Activated gamma-delta T cell treated with Interleukin-2 at 50 U/mL for 16 hours (primary cell): ENCODE results near the gene LLGL2.
"Not testable (repeated sequence)": the region's sequence is repeated elsewhere in the genome, so short reads cannot be mapped to it uniquely, and the experiment has no call there.

ENCODE experiments used
- DNase-seq: peaks from one replicate; pipeline ENCODE4 v3.0.0-alpha.2; 2020

Gene LLGL2

GRCh38 chr17:75507733-75508719 lies 17.5 kb upstream of the LLGL2 start:
- no peak for DNase-seq

DNA sequence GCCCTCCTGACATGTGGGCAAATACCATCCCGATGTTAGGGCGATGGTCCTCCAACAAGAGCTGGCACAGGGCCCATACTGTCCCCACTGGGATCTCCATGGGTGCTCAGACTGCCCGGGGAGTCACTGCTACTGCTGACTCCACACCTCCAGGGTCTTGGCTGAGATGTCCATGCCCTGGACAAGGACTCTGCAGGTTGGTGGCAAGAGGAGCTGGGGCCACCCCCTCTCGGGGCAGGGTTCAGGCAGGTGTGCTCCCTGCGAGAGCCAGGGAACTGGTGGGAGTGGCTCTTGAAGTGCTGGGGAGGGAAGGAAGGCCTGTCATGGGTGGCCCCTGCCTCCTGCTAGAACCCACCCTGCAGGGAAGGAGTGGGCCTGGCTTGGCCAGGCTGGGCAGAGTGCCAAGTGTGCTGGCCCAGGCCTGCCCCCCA lies 16.6 kb upstream of the LLGL2 start:
- DNase-seq, result no peak

DNA sequence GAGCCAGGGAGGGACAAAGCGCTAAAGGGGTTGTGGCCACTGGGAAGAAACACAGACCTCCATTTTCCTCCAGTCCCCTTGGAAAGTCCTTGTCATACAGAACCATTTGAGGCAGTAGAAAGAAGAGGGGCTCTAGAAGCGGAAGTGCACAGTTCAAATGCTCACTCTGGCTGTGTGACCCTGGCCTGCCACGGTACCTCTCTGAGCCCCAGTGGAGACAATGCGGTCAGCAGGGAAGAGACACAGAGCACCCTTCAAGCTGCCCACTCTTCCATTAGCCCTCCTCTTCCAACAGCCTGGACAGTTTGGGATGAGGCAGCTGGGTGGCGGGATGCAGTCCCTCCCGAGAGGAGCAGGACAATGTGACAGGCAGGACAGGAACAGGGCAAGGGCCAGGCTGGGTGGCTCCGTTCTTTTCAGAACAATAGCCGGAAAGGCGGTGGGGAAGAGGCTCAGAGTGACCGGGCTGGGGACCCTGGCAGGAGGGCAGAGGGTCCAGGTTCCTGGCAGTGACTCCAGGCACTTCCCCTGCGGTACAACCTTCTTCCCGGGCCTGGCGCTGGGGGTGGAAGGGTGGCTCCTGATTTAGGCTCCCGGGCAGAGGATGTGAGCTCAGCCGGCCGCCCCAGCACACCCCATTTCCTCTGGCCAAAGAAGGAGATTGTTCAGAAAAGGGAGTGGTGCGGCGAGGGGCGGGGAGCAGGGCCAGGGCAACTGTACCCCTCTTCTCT lies 15.8 kb upstream of the LLGL2 start:
- no peak for DNase-seq

DNA sequence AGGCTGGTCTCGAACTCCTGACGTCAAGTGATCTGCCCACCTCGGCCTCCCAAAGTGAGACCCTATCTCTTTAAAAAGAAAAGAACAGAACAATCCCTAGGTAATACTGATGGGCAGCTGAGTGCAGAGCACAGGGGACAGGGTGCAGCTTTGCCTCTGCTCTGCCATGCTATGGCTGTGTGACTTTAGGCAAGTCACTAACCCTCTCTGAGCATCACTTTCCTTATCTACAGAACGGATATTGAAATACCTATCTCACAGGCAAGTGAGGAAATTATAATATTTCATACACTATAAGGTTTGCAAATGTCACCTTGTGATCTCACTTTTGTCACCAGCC lies 14.3 kb upstream of the LLGL2 start:
- no peak for DNase-seq

GRCh38 chr17:75511610-75512575 lies 13.6 kb upstream of the LLGL2 start:
- no peak for DNase-seq

DNA sequence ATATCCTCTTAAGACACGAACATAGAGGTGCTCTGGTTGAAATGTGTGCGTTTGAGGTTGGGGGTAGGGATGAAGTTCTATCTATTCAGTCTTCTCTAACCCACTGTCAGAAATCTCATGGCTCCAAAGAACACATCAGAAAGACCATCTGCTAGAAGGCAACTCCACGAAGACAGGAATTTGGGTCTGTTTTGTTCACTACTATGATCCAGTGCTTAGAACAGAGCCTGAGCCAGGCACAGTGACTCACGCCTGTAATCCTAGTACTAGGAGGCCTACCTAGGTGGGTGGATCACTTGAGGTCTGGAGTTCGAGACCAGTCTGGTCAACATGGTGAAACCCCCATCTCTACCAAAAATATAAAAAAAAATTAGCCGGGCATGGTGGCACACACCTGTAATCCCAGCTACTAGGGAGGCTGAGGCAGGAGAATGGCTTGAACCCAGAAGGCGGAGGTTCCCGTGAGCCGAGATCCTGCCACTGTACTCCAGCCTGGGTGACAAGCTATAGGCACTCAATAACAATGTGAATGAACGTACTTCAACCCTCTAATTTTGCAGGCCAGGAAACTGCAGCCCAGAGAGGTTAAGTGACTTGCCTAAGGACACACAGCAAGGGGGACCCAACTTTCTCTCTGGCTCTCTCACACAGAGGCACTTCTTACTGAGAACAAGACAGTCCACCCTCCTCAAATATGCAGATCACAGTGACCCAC lies 12.4 kb upstream of the LLGL2 start:
- no peak for DNase-seq

- DNase-seq, result no peak
Measured at GRCh38 chr17:75513641-75514000, 11.9 kb upstream of the LLGL2 start.

DNA sequence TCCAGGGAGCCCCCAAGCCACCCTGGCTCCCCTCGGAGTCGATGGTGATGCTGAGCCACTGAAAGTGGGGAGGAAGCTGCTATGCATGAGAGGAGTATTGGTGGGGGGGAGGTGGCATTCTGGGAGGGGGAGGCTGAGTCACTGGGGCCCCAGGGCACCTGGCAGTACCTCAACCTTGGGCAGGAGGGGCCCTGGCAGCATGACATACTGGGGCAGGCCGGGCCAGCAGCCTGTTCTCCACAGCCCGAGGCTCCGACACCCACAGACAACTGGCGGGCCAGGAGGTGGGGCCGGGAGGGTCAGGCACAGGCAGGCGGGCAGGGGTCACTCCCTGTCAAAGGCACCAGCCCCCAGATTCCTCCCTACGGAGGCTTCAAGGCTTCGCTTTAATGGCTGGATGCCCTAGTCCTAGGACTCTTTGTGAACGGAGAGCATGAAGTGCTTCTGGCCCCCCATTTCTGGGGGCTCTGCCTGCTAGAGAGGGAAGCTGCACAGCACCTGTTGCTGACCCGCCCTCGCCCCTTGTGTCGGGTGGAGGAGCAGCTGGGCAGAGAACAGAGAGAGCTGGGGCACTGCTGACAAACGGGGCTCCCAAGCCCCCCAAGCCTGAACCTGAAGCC lies 11.1 kb upstream of the LLGL2 start:
- DNase-seq, result no peak

- no peak for DNase-seq
Measured at GRCh38 chr17:75514919-75515495, 10.5 kb upstream of the LLGL2 start.

DNA sequence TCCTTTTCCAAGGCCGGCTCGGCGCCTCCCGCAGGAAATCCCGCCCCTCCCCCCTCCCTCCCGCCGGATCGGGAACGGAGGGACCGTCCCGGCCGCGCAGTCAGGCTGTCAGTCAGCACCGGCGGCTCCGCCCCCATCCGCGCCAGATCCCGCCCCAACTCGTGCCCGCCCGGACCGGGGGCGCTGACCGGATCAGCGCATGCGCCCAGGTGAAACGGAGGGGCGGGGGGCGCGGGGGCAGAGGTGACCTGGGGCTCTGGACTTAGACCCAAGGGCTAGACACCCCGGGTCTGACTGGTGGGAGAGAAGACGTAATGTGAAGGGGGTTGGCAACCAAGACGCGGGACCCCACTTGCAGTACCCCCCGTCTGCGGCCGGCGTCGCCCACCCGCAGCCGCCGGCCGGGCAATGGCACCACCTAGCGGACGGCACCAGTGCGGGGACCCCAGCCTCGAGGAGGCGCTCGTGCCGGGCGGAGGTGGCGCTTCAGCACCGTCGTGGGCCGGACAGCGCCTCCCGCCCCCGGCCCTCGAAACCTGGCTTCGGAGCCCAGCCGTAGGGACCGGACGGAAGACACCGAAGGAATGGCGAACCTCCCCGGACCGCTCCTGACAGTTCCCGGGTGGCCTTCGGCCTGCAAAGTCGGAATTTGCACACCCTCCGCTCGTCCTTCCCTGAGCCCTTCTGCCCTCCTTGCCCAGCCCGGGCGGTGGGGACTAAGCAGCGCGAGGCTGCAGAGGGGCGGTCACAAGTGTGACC lies 9.8 kb upstream of the LLGL2 start, which contains the start of gene CASKIN2:
Gene CASKIN2, minus strand, starts transcription at position 42 of the 759 bp plus-strand sequence. CDS start 1,733 bp downstream, outside the sequence.
- DNase-seq, result peak; percentile 72

DNA sequence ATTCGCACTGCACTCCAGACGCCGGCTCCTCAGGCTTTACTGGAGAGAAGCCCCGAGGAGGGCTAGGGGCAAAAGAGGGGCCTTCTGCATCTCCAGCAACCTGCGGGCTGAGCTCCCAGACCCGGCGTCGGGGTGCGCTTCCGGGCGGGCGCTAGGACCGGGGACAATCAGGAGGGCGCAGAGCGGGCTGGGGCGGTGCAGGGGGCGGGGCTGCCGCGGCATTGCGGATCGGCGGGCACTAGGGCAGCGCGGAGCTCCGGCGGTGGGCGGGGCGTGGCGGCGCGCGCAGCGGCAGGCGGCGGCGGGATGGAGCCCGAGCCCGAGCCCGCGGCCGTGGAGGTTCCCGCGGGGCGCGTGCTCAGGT lies 9.3 kb upstream of the LLGL2 start, which contains the start of gene TSEN54:
Gene TSEN54, plus strand, starts transcription at position 274 of the 364 bp plus-strand sequence. Its CDS starts 33 bp downstream, at position 307.
- peak; percentile 96 for DNase-seq

- DNase-seq, result peak; percentile 23
Measured at GRCh38 chr17:75516619-75517296, 8.7 kb upstream of the LLGL2 start.

DNA sequence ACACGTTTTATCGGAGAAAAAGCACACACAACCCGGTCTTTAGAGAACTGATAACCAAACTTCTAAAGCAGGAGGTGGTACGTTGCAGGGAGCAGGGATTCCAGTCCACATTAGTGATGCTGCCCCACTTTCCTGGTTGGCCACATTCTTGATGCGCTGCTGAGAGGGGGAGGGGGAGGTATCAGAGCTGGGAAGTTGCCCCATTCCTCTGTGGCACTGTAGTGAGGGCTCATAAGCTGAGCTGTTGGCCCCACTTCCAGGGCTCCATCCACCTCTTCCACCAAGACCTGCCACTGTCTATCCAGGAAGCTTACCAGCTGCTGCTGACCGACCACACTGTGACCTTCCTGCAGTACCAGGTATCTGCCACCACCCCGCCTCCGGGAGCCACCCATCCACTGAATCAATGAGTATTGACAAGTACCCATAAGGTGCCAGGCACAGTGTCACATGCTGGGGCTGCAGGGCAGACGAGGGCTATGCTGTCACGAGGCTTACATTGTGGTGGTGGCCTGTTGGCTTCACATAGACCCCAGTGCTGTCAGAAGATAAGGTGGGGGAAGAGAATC lies 8.1 kb upstream of the LLGL2 start:
- peak; percentile 15 for DNase-seq

DNA sequence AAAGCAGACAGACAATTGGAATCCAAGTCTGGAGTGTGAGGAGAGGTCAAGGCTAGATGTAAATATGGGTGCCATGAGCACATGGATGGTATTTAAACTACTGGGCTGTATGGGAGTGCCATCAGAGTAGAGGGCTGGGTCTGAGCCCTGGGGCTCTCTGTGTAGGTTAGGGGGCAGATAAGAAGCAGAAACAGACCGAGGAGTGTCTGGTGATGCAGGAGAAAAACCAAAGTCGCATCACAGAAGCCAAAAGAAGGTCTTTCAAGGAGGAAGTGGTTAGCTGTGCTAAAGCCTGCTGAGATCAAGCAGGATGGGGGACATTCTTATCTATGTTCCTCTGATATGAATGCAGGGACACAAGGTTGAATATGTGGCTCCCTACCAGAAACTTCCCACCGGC lies 7.3 kb upstream of the LLGL2 start:
- DNase-seq, result peak; percentile 53

DNA sequence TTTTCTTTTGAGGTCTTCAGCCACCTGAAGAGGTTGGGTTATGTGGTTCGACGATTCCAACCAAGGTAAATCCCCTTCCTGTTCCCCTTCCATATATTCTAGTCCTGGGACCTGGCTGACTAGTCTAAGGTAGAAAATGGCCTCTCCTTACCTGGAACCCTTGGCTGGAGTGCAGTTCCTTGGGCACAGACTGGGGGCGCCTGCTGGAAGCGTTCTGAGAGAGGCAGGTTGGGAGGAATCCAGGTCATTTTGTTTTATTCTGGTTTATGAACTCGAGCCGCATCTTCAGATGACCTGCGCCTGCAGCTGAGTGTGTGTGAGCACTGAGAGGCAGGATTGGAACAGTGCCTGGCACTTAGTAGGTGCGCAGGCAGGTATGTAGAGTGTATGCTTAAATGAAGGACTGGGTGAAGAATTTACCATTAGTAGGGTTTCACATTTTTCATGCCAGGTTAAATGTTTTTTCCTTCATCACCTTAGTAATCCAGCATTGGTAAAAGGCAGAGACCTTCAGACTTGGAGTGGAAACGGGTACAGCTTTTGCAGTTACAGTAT lies 6.4 kb upstream of the LLGL2 start:
- no peak for DNase-seq

- DNase-seq, result not testable (repeated sequence)
Measured at GRCh38 chr17:75520413-75520812, 5.1 kb upstream of the LLGL2 start.

DNA sequence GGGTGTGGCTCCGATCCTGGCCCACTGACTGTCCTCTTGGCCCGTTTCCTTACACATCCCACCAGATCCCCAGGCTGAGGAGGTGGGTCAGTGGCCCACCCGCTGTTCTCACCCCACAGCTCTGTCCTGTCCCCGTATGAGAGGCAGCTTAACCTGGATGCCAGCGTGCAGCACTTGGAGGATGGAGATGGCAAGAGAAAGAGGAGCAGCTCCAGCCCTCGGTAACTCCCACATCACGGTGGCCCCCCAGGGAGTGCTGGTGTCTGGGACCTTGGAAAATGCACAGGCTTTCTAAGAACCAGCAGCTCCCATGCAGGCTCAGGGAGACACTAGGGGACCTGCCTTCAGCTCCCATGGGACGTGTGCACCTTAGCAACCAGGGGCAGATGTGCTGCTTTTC lies 4.2 kb upstream of the LLGL2 start:
- DNase-seq, result no peak

DNA sequence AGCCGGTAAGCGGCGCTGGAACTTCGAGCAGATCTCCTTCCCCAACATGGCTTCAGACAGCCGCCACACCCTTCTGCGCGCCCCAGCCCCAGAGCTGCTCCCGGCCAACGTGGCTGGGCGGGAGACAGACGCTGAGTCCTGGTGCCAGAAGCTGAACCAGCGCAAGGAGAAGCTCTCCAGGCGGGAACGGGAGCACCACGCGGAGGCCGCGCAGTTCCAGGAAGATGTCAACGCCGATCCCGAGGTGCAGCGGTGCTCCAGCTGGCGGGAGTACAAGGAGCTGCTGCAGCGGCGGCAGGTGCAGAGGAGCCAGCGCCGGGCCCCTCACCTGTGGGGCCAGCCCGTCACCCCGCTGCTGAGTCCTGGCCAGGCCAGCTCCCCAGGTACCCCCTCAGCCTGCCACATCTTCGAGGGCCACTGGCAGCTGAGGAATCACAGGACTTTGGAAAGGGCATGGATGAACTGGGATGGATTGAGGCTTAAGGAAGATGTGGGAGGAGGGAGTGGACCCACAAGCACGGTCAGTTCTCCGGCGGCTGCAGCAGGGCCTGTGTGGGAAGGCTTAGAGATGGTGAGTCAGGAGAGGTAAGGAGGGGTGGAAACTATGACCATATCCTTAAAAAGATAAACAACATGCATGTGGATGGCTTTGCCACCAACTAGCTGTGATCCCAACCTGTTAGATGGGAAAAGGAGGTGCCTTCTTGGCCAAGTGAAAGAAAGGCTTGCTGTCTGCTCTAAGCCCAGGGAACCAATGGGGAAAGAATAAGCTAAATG lies 3.4 kb upstream of the LLGL2 start:
- DNase-seq, result no peak
